ENCODE measurements around the gene CBR3.
"Not testable (repeated sequence)": the region's sequence is repeated elsewhere in the genome, so short reads cannot be mapped to it uniquely, and the experiment has no call there.

Gene CBR3

DNA sequence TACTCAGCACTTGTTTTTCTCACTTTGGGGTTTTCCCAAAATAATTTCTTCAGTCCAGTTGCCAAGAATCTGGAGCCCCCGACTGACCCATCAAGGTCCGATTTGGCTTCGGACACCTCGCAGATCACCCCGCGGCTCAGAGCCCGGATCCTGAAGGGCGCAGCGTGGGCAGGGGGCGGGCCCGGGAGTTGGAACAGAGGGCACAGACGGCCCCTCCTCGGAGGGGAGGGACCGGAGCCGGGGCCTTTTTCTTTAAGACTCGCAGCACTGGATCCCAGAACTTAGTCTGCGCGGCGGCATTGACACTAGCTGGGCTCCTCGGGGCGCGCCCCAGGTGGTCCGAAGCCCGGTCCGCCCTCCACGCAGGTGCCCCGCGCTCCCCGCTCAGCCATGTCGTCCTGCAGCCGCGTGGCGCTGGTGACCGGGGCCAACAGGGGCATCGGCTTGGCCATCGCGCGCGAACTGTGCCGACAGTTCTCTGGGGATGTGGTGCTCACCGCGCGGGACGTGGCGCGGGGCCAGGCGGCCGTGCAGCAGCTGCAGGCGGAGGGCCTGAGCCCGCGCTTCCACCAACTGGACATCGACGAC is at the start of gene CBR3:
Gene CBR3, plus strand, starts transcription at position 277 of the 588 bp plus-strand sequence. Its CDS starts 114 bp downstream, at position 391.
- peak; percentile 64 for DNase-seq

DNA sequence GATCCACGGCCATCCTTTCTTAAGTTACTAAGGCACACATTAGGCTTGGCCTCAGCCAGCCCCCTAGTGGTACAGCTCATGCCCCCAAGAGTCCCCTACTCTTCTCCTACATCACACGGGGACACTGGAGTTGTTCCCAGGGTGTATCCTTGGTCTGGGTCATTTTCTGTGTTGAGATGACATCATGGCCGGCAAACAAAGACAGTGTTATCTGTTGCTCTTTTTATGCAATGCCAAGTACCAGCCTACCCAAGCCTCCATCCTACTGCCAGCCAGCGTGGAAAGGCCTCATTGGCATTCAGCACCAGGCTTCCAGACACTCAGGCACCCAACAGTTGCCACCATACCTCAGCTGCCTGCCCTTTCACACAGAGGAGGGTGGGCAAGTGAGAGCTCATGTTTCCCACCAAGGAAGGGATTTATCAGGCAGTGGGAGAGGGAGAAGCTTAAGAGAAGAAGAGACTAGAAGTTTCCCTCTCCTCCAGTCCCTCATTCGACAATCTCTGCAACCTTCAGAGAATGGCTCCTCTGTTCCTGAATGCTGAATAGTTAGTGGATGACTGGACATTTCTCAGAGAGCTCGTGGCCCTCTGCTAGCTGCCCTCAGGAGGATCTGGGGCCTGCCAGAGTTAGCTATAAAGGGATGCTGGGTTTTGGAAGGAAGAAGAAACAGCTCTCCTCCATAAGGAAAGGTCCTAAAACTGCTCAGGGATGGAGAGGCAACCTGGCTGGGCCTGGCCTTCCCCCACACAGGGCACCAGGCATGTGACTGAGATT is 47.3 kb upstream of the CBR3 start:
- no peak for DNase-seq

DNA sequence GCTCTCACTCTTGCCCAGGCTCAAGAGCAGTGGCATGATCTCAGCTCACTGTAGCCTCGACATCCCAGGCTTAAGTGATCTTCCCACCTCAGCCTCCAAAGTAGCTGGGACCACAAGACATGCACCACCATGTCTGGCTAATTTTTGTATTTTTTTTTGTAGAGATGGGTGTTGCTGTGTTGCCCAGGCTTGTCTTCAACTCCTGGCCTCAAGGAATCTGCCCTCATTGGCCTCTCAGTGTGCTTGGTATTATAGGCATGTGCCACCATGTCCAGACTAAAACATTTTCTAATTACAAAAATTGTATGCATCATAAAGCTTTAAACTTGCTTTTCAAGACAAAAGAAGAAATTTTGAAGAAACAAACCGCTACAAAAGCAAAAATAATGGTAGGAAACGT is 44.9 kb upstream of the CBR3 start:
- no peak for DNase-seq

DNA sequence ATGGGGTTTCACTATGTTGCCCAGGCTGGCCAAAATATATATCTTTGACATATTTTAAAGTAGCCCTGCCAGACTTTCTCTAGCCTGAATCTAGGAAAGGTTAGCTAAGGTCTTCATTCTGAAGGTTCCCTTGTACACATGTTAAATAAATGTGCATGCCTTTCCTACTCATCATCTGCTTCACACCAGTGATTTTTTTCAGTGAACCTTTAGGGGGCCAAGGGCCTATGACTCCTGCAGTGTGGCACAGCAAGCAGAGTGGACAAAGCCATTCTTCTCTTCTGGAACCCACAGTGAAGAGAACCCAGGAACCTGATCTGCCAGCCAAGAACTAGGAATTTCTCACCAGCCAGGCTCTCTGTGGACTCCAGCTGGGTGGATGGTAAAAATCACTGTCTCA is 42.2 kb upstream of the CBR3 start:
- no peak for DNase-seq

DNA sequence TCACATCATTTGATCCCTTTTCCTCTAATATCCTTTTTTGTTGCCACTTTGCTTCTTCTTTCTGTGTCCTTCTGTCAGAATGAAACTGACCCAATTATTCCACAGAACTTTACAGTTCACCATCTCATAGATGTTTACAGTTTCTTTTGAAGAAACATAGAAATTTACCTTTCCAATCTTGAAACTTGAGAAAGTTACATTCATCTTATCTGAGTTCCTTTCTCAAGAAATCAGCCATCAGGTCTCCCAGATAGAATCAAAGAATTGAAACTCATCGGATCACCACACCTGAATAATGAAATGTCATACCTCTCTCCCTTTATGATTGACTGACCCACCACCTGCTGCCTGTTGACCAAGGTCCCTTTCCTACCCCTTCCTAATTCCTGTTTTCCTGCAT is 41.4 kb upstream of the CBR3 start:
- no peak for DNase-seq

DNA sequence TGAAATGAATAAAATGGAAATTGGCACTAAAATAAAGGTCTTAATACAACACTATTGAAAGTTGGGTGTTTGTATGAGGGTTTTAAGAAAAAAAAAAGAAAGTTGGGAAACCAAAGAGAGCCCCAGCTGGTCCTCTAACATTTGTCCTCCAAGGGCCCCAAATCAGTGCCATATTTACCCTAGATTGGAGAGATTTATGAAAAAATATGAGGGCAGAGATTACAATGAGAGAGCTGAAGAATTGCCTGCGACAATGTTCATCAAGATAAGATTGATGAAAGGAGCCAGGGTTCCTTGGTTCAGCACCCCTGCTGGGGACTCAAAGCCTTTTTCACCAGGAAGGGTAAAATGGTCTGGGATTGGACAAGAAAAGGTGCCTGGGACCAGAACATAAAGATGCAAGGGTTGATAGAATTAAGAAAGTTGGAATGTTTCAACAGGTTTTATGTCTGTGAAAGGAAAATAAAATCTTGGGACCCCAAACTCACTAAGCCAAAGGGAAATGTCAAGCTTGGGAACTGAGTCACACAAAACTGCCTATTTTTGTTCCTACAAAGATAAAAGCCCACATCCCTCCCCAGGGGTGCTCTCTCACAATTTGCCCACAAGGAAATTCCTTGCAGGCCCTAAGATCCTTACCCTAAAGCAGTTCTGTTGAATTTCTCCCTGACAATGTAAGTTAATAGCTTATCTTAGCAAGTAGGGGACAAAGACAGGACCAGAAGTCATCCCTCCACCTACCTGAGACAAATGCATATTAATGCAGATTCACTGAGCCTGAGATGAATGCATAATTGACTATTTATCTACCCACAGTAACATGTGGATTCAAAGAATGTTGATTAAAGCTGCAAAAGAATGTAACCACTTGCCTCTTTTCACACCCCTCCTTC is 38.2 kb upstream of the CBR3 start:
- no peak for DNase-seq

DNA sequence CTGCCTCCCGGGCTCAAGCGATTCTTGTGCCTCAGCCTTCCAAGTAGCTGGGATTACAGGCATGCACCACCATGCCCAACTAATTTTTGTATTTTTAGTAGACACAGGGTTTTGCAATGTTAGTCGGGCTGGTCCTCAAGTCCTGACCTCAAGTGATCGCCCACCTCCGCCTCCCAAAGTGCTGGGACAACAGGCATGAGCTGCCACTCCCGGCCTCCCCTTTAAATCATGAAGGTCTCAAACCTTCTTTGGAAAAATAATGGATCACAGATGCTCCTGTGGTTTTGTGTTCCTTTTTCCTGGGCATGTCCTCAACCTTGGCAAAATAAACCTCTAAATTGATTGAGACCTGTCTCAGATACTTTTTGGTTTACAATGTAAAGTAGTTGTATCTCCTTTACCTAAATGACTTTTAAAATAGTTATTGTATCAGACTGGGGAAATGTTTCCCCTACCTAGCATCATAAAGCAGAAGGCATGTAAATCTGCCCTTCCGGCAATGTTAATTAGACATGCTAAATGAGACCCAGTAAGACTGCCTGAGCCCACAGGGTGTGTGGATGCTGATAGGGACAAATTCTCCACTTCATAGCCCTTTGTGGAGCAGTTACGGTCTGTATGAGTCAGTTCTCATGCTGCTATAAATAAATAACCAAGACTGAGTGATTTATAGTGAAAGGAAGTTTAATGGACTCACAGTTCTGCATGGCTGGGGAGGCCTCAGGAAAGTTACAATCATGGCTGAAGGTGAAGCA is 37.3 kb upstream of the CBR3 start:
- no peak for DNase-seq

DNA sequence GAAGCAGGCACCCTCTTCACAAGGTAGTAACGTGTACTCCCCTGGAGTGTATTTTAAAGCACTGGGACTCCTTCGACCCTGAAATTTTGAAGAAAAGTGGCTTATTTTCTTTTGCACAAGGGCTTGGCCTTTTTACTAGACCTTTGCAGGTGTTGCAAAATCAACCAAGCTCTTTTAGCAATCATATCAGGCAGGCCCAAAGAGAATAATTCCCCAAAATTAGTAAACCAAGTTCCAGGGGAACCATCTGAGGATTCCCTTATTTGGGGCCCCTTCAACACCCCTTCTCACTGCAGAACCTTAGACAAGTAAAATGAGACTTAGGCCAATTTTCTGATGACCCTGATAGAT is 36.7 kb upstream of the CBR3 start:
- DNase-seq: no peak

DNA sequence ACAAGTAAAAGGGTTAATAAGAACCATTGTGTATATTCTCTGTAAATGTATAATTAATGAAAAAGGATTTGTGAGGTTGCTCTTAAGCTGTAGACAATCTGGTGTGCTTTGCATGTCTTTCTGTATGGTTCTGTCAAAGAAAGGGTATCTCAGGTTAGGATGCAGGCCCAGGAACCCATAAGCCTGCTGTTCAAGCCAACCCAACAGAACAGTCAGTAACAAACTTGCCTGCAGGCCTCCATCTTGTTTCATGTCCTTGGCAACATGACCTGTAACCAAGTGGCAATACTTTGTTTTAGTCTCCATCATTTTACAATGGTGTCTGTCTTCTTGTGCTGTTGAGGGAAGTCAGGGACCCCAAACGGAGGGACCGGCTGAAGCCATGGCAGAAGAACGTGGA is 35.9 kb upstream of the CBR3 start:
- DNase-seq: no peak

DNA sequence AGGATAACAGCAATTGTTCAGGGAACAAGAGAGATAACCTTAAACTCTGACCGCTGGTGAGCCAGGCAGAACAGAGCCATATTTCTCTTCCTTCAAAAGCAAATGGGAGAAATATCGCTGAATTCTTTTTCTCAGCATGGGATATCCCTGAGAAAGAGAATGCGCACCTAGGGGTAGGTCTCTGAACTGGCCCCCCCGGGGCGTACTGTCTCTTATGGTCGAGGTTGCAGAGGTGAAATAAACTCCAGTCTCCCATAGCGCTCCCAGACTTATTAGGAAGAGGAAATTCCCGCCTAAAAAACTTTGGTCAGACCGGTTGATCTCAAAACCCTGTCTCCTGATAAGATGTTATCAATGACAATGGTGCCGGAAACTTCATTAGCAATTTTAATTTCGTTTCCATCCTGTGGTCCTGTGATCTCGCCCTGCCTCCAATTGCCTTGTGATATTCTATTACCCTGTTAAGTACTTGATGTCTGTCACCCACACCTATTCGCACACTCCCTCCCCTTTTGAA is 35.1 kb upstream of the CBR3 start:
- not testable (repeated sequence) for DNase-seq

DNA sequence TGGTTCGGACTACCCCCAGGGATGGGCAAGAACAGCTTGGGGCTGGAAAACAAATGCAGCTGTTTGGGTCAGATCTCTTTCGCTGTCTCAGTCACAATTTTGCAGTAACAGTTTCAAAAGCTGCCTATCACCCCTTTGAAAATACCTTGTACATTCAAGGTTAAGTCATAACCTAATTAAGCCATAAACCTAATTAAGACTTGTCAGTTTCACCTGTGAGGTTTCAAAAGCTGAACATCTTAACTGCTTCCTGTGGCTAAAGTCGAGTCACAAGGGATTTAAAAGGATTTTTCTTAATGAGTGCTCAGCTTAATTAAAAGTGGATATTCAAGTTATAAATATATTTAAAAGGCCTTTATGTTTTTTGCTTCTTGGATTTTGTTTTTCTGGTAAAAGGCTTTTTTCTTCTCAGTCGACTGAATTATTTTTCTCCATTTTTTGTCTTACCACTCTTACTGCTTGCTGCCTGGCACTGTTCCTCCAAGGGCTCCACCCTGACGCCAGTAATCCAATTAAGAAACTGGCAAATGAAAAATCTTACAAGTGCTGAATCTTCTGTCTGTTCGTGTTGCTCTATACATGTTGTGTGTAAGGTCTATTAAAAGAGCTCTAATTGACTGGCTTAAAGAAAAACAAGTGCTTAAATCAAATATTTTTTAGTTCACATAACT is 33.8 kb upstream of the CBR3 start:
- DNase-seq: no peak

DNA sequence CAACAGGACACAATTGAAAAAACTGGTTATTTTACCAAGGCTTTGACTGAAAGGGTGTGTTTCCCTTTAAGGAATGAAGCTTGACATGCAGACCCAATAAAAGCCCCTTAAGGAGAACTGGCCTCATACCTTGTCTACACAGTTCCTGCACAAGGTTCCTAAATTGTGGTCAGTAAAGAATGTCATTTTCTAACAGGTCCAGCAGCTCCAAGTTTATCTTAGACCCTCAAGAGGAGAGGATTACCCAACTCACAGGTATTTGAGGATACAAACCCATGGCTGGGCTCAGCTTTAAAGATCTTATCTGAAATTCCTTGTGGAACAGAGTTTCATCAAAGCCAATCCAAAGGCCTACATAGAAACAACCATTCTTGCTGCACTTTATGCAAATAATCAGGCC is 31.4 kb upstream of the CBR3 start:
- no peak for DNase-seq

DNA sequence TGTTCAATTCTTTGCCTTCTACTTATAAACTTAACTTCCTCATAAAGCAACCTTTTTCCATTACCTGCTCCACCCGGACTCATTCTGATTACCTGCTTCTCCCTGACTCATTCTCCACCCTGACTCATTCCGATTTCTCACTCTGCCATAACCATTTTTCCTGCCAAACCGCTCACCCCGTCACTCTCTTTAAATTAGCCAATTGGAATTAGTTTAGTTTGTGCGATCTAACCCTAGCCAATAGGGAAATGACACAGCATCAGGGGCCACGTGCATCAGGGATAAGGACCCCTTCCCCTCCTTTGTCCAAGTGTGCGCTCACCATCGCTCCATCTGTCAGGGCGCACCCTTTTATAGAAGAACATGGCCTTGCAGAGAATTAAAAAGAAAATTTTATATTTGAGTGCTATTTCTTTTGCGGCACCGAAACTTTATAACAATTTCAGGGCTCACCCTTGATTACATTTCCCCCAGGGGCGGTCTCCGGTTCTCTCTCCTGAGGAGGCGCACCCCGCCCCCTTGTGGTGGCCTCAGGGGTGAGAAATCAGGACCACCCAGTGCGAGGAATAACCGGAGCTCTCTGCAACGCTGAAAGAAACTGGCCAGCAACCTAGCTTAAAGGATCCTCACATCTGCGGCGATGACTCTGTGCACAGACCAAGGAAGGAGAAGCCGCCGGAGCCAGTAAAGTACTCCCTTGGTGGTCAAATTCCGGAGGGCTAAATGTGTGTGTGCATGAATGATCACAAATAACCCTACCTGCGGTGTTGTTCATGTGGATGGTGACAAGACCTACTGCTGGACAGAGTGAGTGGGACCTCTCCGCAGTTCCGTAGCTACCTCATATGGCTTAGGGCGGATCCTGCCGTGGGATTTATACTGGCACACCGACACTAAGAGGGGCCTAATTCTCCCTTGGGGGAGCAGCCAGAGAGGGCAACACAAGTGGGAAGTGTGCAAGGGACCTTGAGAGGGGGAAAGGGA is 30.3 kb upstream of the CBR3 start:
- peak; percentile 43 for DNase-seq

DNA sequence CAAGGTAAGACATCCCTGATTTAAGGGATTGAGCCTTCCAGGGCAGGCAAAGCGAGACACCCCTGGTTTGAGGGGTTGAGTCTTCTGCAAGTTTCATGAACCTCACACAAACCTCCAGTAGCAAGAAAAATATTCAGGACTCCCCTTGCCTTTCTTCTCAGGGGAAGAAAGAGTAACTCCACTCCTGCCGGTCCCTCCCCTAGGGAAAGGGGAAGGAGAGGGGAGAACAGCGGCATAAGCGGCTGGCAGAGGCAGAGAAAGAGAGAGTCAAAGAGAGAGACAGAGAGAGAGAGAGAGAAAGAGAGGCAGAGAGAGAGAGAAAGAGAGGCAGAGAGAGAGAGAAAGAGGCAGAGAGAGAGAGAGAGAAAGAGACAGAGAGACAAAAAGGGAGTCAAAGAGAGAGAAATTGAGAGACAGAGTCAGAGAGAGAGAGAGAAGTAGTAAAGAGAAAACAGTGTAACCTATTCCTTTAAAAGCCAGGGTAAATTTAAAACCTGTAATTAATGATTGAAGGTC is 29.5 kb upstream of the CBR3 start:
- no peak for DNase-seq

DNA sequence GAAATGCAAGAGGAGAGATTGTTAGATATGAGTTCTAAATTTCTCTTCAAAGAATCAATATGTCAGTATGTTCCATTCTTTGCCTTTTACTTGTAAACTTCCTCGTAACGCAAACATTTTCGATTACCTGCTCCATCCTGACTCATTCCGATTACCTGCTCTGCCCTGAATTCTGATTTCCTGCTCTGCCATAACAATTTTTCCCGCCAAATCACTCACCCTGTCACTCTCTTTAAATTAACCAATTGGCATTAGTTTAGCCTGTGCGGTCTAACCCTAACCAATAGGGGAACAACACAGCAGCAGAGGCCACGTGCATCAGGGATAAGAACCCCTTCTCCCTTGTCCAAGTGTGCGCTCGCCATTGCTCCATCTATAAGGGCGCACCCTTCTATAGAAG is 25.0 kb upstream of the CBR3 start:
- no peak for DNase-seq

DNA sequence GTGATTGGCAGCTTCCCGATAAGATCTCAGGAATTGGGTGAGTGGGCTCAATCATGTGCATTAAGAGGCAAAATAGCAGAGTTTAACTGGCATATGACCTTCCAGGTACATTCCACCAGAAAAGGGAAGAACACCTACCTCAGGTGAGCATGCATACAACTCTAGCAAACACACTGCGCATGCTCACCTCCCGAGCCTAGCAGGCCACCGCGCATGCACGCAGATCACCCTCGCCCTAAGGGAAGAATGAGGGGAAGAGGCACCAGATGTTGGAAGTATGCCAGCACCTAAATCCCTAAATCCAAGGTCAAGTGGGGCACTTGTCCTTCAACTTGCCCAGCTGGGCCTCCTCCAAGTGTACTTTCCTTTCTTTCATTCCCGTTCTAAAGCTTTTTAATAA is 23.6 kb upstream of the CBR3 start:
- DNase-seq: no peak

DNA sequence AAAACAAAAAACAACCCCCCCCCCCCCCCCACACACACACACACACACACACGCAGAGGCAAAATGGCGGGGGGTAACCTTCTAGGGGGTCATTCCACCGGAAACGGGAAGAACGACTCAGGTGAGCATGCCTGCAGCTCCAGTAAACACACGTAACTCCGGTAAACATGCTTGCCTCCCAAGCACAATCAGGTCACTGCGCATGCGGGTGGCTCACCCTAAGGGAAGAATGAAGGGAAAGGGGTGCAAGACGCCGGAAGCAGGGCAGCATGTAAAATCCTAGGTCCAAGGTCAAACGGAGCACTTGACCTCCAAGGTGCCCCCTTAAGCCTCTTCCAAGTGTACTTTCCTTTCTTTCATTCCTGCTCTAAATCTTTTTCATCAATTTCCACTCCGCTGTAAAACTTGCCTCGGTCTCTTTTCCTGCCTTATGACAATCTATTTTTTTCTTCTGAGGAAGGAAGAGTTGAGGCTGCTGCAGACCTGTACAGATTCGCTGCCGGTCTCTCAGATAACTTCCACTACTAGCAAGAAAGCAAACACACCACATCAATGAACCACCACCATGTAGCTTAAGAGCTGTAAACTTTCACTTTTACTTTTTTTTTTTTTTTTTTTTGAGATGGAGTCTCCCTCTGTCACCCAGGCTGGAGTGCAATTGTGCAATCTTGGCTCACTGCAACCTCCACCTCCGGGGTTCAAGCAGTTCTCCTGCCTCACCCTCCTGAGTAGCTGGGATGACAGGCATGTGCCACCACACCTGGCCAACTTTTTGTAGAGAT is 21.0 kb upstream of the CBR3 start:
- no peak for DNase-seq

DNA sequence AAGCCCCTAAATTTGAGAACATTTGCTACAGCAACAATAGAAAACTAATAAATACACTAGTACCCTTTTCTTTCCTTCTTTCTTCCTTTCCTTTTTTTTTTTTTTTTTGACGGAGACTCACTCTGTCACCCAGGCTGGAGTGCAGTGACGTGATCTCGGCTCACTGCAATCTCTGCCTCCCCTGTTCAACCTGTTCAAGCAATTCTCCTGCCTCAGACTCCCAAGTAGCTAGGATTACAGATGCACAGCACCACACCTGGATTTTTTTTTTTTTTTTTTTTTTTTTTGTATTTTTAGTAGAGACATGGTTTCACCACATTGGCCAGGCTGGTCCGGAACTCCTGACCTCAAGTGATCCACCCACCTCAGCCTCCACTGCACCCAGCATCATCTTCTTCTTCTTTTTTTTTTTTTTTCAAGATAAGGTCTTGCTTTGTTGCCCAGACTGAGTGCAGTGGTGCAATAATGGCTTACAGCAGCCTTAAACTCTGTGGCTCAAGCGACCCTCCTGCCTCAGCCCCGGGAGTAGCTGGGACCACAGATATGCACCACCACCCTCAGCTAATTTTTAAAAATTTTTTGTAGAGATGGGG is 19.6 kb upstream of the CBR3 start:
- no peak for DNase-seq

DNA sequence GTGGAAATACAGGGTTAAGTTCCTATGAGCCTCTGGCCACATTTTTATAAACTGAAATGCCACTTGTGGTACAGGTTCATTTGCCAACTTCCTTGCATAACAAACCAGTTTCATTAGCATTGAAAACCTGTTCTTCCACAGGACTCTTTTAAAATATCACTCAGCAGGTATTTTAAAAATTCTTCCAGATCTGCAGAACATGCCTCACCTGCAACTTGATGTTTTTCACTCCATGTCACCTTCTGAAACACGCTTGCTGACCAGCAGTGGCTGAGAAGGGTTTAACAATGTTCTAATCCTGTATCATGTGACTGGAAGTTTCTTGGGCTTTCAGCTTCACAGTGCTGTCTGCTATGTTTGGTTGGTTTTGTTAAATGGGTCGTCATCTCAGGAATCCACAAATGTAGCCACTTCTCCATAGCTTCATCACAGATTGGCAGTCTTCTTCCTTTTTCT is 17.6 kb upstream of the CBR3 start:
- DNase-seq: no peak

Data from activated CD4-positive, CD25-positive, alpha-beta regulatory T cell treated with anti-CD3 and anti-CD28 coated beads, Interleukin-2, amount 50 U/mL, for 72 hours (primary cell).